Activated CD4-positive, CD25-positive, alpha-beta regulatory T cell (primary cell): ENCODE results near the gene OR51Q1.

Experiments used
- DNase-seq, 4 experiments: peaks; one replicate each; lab custom pipeline; 2025; lab: John Stamatoyannopoulos, UW

The OR51Q1 gene

DNA sequence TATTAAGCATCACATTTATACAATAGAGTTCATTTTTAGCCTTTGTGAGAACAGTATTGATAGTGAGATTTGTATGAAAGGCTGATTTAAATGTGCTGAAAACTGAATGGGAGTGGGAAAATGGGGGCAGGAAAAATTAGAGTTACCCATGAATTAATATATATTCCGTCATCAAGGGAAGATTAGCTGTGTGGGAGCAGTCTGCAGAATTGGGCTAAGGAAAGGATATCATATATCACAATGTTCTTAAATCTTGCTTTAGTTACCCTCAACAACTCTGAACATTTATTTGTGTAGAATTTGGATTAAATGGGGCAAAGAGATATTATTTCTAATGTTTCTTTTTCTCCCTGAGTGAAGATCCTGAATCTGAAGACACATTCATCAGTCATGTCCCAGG lies at the start of gene OR51Q1:
Gene OR51Q1, plus strand, starts transcription at position 301 of the 400 bp plus-strand sequence. Its CDS starts 90 bp downstream, at position 391.
- DNase-seq = no peak

- DNase-seq = no peak
Observed at GRCh38 chr11:5380740-5381342, 41.1 kb upstream of the OR51Q1 start.

DNA sequence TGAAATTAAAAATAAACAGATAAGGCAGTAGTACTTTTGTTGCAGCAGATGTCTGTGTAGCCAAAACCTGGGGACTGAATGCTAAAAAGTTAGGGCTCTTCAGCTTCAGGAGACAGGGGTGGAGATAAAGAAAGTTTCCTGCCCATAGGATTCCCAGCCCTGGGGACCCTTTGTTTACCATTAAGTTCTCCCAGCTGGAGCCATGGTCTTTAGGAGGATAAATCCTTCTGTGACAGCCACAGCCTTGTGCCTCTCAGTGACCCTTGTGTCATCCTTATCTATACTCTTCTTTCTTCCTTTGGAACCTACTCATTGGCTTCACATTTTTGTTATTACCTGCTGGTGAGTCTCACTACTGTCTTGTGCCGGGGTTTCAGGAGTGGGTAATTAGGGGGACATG lies 38.3 kb upstream of the OR51Q1 start, which contains the start of gene OR51M1:
Gene OR51M1, plus strand, starts transcription at position 237 of the 400 bp plus-strand sequence. CDS start 5,587 bp downstream, outside the sequence.
- DNase-seq = no peak

GRCh38 chr11:5384335-5384734 lies 37.6 kb upstream of the OR51Q1 start:
- no peak for DNase-seq

GRCh38 chr11:5390210-5390609 lies 31.7 kb upstream of the OR51Q1 start:
- no peak for DNase-seq

DNA sequence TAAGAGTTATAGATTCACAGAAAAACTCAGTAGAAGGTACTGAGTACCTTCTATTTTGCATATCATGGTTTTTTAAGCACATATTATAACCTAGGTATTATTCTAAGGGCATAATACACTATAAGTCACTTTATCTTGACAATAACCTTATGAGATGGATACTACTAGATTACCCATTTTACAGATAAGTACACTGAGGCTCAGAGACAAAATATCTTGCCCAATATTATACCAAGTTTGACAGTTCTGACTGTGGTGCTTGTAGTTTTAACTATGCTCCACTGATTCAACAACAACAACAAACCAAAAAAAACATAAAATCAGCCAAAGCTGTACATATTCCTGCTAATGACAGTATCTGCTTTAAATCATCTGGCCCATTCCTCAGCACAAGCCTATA lies 27.8 kb upstream of the OR51Q1 start:
- DNase-seq = no peak

- DNase-seq = no peak
Observed at GRCh38 chr11:5398936-5399335, 23.0 kb upstream of the OR51Q1 start.

- no peak for DNase-seq
Observed at GRCh38 chr11:5405173-5405572, 16.7 kb upstream of the OR51Q1 start.

- DNase-seq = no peak
Observed at GRCh38 chr11:5420993-5421392, 918 bp upstream of the OR51Q1 start.

DNA sequence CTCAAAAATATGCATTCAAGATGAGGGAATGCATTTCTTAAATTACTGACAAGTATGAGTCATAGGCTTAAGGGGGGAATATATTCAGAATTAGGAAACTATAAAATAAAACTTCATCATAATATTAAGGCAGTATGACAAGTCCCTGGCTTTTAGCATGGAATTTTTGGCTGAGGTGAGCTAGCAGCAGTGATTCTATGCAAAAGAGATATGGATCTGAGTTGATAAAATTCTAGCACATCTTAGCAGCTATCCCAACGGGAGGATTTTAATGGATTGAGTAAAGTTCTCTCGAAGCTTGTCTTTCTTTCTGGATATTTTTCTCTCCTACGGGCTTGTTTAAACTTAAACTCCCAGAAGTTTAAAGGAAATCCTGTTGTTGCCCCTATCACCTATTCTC lies 1.2 kb downstream of the OR51Q1 start:
- no peak for DNase-seq

DNA sequence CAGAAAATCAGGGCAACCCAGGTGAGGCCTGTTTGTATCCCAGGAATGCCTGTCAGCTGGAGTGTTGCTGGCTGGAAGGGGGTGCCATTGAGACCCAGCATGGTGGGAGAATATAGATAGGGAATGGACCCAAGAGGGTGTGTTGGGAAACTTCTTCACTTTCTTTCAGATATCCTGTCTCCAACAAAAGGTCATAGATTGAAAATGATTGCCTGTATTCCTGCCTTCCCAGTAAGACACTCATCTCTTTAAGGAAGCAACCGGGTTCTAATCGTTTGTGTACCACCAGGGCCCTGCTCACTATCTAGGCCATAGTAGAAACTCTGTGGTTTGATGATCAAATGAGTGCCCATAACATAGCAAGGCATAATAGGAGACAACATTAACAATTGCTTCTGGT lies 19.5 kb downstream of the OR51Q1 start, which contains the start of gene OR51I1:
Gene OR51I1, minus strand, starts transcription at position 101 of the 400 bp plus-strand sequence. Its CDS starts 0 bp downstream, at position 101.
- no peak for DNase-seq

- DNase-seq = no peak
Observed at GRCh38 chr11:5443835-5444393, 22.0 kb downstream of the OR51Q1 start.

DNA sequence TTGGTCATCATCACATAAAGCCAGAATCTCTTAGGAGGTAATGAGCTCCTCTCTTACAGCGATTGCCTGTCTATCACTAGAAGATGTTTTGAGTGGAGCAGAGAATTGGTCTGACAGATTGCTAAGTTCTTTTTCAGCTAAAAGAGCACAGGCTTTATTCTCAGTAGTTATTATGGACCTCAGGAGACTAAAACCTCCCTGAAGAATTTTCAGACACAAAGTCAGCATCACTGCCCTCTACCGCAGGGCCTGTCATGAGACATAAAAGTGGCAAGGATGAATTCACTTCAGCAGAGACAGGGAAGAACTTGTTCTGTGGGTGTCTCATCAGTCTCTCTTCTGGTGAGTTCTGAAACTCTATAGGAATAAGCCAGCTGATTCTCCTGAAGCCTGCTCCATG lies 27.1 kb downstream of the OR51Q1 start, which contains the start of gene OR51I2:
Gene OR51I2, plus strand, starts transcription at position 301 of the 400 bp plus-strand sequence. CDS start 4,166 bp downstream, outside the sequence.
- DNase-seq = no peak

DNA sequence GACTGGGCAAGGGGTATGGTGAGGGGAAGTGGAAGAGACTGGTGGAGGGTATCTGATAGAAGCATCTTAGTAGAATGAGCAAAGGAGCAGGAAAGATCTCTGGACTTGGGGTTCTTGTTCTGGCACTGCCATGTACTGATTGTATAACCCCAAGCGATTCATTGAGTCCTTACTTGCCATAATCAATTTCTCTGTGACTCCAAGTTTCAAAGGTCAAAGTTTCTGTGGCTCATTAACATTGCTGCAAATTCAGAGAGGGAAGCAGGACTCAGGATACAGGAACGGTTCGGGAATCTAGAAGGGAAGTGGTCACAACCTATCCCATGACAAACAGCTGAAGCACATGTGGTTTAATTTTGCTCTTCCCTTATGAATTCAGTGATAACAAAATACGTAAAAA lies 27.5 kb downstream of the OR51Q1 start:
- no peak for DNase-seq

GRCh38 chr11:5460983-5461621 lies 39.2 kb downstream of the OR51Q1 start:
- DNase-seq = no peak

DNA sequence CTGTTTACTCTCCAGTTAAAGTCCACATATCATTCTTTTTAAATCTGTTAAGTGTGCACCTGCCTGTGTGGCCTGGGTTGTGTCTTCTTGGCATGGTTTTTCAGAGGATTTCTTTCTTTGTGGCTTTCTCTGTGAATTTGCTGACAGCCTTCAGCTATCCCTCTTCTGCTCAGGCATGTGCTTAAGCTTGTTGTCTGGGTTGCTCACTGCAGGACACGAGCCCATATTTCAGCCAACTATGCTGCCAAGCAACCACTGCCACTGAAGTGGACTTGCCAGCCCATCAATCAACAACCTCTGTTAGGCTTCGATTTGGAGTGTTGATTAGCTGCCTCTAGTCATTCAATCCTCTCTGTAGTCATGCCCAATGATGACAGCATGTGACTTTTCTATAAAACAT lies 45.6 kb downstream of the OR51Q1 start:
- DNase-seq = no peak
